ENCODE data around the gene UBE2G2. TPM values are rescaled to one million over a fixed set of nuclear protein-coding genes. Genes with fewer than 3 reads are reported as not detected.

The UBE2G2 gene
- total RNA-seq, 2 donors from 2014 or later: 67.7 to 138 TPM

GRCh38 chr21:44740742-44741141, 60.9 kb downstream of the UBE2G2 start:
- no peaks in the 10 kb centered on the region for H3K4me1 ChIP-seq (ENCODE audit: control insufficient read depth in 1 of 2, low read depth in 2 of 2)
- H3K27me3 ChIP-seq (replicated peaks; ENCODE audit: insufficient read depth): no peaks in the 10 kb centered on the region
- H3K36me3 ChIP-seq: no peaks in the 10 kb centered on the region
- TF ChIP-seq CTCF (IDR thresholded peaks at IDR 0.05): no peak
- peaks cover 29% of the 10 kb centered on the region for H3K9me3 ChIP-seq
- DNase-seq (ENCODE audit: low spot score) (no peak), ATAC-seq (ENCODE audit: insufficient number of reproducible peaks, low FRiP score, low read depth) (no peak)
- H3K4me3 ChIP-seq: no peak overlapping the region
- H3K27ac ChIP-seq: no peak overlapping the region

DNA sequence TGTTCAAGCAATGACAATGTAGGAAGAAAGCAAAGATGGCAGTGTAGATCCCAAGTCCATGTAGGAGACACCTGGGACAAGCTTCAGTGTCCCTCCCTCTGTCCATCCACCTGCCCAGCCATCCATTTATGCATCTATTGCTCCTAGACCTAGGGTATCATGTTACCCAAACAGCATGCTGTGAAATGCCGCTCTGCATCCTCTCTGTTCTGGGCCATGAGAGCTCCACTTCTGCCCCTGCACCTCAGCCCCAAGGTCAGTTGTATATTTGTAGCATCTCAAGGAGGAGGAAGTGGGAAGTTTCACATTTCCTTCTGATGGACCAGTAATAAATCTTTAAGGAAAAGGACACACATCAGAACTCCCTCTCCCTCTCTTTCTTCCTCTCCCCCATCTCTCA, 62.3 kb downstream of the UBE2G2 start:
- Histone ChIP-seq H3K4me1 (ENCODE audit: control insufficient read depth in 1 of 2, low read depth in 2 of 2) (no peaks in the 10 kb centered on the region), H3K27me3 (replicated peaks; ENCODE audit: insufficient read depth) (no peaks in the 10 kb centered on the region), H3K27ac (no peak overlapping the region), H3K36me3 (no peaks in the 10 kb centered on the region), H3K9me3 (peaks cover 29% of the 10 kb centered on the region), H3K4me3 (no peak overlapping the region)
- DNase-seq (ENCODE audit: low spot score) (no peak), ATAC-seq (ENCODE audit: insufficient number of reproducible peaks, low FRiP score, low read depth) (no peak)
- no peak for TF ChIP-seq CTCF (IDR thresholded peaks at IDR 0.05)

DNA sequence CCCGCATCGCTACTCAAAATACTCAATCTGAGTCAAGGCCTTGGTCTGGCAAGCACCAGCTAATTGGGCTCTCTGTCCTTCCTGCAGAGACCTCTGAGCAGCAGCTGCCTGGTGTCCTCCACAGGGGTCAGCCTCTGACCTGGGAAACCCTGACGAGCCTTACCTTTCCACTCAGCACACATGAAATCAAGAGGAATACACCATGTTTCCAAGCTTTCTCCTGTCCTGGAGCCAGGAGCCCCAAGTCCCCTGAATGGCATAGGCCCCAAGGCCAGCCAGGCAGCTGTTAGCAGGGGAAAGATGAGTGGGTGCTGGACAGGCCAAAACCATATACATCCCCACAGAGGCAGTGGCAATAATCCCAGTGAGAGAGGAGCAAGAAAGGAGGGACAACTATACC, 63.0 kb downstream of the UBE2G2 start:
- peaks cover 29% of the 10 kb centered on the region for H3K9me3 ChIP-seq

DNA sequence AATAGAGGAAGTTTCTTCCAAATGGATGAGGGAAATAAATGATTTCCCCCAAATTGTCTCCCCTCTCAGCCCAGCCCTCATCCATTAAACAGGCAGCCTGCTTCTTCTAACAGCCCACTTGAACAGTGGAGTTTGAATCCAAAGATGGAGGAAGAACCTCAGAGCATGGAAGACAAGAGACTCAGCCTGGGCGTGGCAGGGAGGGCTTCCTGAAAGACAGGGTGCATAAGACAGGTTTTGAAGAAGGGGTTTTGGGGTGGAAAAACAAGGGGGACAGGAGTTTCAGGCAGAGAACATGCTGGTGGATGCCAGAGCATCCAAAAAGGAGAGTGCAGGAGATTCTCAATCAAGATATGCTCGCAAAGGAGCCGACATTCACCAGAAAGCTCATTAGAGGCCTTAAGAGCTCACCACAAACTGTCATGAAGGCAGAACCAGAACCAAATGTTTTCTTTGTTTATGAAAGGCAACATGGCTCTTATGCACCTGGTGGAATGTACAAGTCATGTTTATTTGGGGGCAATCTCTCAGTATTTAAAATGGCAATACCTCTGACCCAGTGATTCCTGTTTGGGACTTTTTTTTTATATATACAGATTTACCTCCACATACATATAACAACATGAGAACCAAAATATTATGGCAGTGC, 63.8 kb downstream of the UBE2G2 start:
- H3K27me3 ChIP-seq (replicated peaks; ENCODE audit: insufficient read depth): no peaks in the 10 kb centered on the region
- DNase-seq (ENCODE audit: low spot score) (no peak), ATAC-seq (ENCODE audit: insufficient number of reproducible peaks, low FRiP score, low read depth) (no peak)
- peaks cover 29% of the 10 kb centered on the region for H3K9me3 ChIP-seq
- H3K4me1 ChIP-seq (ENCODE audit: control insufficient read depth in 1 of 2, low read depth in 2 of 2): no peaks in the 10 kb centered on the region
- TF ChIP-seq CTCF (IDR thresholded peaks at IDR 0.05): no peak
- no peak overlapping the region for H3K4me3 ChIP-seq
- no peaks in the 10 kb centered on the region for H3K36me3 ChIP-seq
- H3K27ac ChIP-seq: no peak overlapping the region

More for the DNA sequence above, 63.0 kb downstream of the UBE2G2 start:
- DNase-seq (ENCODE audit: low spot score) (no peak), ATAC-seq (ENCODE audit: insufficient number of reproducible peaks, low FRiP score, low read depth) (no peak)
- Histone ChIP-seq H3K36me3 (no peaks in the 10 kb centered on the region), H3K27me3 (replicated peaks; ENCODE audit: insufficient read depth) (no peaks in the 10 kb centered on the region), H3K4me1 (ENCODE audit: control insufficient read depth in 1 of 2, low read depth in 2 of 2) (no peaks in the 10 kb centered on the region), H3K4me3 (no peak overlapping the region), H3K27ac (no peak overlapping the region)
- no peak for TF ChIP-seq CTCF (IDR thresholded peaks at IDR 0.05)

DNA sequence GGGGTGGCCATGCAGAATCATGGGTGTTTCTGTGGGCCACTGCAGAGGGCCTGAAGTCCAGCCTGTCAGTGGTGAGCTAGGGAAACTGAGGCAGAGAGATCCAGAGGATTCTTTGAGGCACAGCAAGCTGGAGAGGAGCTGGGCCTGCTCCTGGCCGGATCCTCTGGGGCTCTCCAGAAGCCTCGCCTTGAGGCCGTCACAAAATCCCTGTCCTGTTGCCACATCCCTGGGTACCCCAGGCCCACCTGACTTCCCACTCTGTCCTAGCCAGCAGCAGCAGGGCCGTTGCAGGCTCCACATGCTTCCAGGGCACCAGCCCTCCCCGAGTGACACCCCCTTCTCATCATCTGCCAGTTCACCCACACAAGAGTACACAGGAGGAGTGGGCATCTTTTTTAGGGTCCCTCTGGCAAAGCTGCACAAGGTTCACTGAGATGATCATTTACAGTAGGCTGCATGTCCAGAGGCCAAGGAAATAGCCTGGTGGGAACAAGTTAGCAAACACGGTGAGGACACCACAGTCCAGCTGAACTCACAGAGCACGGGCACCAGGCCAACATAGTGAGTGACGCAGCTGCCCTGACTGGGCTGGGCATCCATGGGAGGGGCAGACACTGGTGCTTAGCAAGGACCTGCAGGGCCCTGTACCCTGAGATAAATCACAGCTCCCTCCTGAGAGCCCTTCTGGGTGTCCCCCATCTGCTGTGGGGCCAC, 65.2 kb downstream of the UBE2G2 start:
- Histone ChIP-seq H3K27me3 (replicated peaks; ENCODE audit: insufficient read depth) (no peaks in the 10 kb centered on the region), H3K27ac (no peak overlapping the region), H3K4me1 (ENCODE audit: control insufficient read depth in 1 of 2, low read depth in 2 of 2) (no peaks in the 10 kb centered on the region), H3K9me3 (peaks cover 29% of the 10 kb centered on the region), H3K4me3 (no peak overlapping the region), H3K36me3 (no peaks in the 10 kb centered on the region)
- DNase-seq (ENCODE audit: low spot score) (no peak), ATAC-seq (ENCODE audit: insufficient number of reproducible peaks, low FRiP score, low read depth) (no peak)
- TF ChIP-seq CTCF (IDR thresholded peaks at IDR 0.05): no peak

Measured in thoracic aorta (tissue), 2 donors.